Naive thymus-derived CD8-positive, alpha-beta T cell (primary cell): ENCODE measurements around the gene HMG20A. TPM values are rescaled to one million over a fixed set of nuclear protein-coding genes. Genes with fewer than 3 reads are reported as not detected.

ENCODE experiments used
- ATAC-seq, 2 donors: fragments of 150-1000 bp; cut with Tn5 transposase in 1 of 2; sonication (Bioruptor Pico), chemical (Tn5 transposase) in 1 of 2; 1 replicate in 1 of 2; 2 replicates in 1 of 2; pipeline ENCODE4 v1.10.0; 2021; ENCODE audit warnings: mild to moderate bottlenecking in 2 of 2, moderate library complexity in 2 of 2
- POLR2A ChIA-PET: fragments of 350-600 bp; sonication (Branson Sonifier 250); formaldehyde crosslinking; loops from one replicate; lab custom pipeline; 2021; ENCODE audit warnings: antibody characterized with exemption; lab: Charles Lee
- DNase-seq, 10 donors: peaks; one replicate each; pipeline versions ENCODE4 v3.0.0 to v3.0.0-alpha.2; 2020 to 2022
- H3K27ac Mint-ChIP-seq, 10 donors: one replicate each; pipeline ENCODE4 v1.8.0; 2020 to 2022; ENCODE audit warnings: mild to moderate bottlenecking in 10 of 10, mixed read lengths in 10 of 10, moderate library complexity in 4 of 10, inconsistent platforms in 1 of 10
- H3K27me3 Mint-ChIP-seq, 5 donors: one replicate each; pipeline ENCODE4 v1.8.0; 2021 to 2022; ENCODE audit warnings: mixed read lengths in 5 of 5
- H3K36me3 Mint-ChIP-seq, 3 donors: one replicate each; pipeline ENCODE4 v1.8.0; 2020 to 2022; ENCODE audit warnings: mixed read lengths in 3 of 3, mild to moderate bottlenecking in 2 of 3, inconsistent platforms in 1 of 3
- H3K4me1 Mint-ChIP-seq, 4 donors: one replicate each; pipeline ENCODE4 v1.8.0; 2021 to 2022; ENCODE audit warnings: mixed read lengths in 4 of 4
- H3K4me3 Mint-ChIP-seq, 10 donors: one replicate each; pipeline ENCODE4 v1.8.0; 2020 to 2022; ENCODE audit warnings: mild to moderate bottlenecking in 10 of 10, mixed read lengths in 10 of 10, moderate library complexity in 6 of 10, inconsistent platforms in 1 of 10
- H3K9me3 Mint-ChIP-seq, 9 donors: one replicate each; pipeline ENCODE4 v1.8.0; 2020 to 2022; ENCODE audit warnings: mixed read lengths in 9 of 9, mild to moderate bottlenecking in 3 of 9, inconsistent platforms in 1 of 9, moderate library complexity in 1 of 9
- polyA plus RNA-seq, 3 donors: library from polyadenylated mRNA; unstranded; fragments of 300-500 nt; fragmentation: Illumina TruSeq; gene quantifications; one replicate each; pipeline ENCODE4 v1.2.3, GENCODE V29; 2021
- total RNA-seq, 8 experiments: library from RNA in 2 of 8; stranded (reverse) in 2 of 8; gene quantifications; one replicate each; pipeline ENCODE4 v1.2.3 and lab custom pipeline; 2021 to 2026

The HMG20A gene
- total RNA-seq, result 10 to 100 TPM; 57.9 to 72.4 TPM
- polyA plus RNA-seq, result 10 to 100 TPM; 28.7 to 35.7 (median 30.0) TPM
- 49.7 to 71.5 (median 56.2) reads per million in 6 experiments for total RNA-seq (lab: John Stamatoyannopoulos, UW)

DNA sequence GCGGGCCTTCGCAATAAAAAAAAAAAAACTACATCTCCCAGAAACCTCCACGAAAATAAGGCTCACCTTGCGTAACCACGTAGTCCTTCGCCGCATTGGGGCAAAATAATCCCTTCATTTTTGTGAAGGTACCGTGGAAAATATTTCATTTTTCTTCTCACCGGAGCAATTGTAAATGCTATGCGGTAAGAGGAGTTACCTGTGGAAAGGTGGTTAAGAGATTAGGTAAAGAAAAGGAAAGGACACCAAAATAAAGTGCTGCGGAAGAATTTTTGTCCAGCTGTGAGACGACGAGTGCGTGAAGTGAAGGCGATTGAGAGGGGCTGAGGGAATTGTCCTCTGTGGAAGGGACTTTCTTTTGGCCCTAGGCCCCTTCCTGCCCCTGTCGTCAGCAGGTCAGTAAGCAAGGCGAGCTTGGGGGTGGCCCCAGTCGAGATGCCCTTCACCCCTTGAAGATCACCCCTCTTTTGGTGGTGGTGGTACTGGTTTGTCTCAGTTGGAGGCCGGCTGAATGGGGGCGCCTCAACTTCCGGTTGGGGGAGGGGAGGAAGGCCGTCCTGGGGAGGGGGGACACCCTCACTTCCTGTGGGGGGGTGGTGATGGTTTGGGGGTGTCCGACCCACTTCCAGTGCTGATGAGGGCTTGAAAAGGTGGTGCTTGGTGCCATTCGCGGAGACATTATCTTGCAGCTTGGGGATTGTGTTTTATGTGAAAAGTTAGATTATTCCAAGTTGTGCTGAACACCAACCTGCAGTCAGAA is at the start of gene HMG20A:
TSS of gene HMG20A (plus strand) at position 279 of the 760 bp plus-strand sequence. CDS start 37,520 bp downstream, outside the sequence.
- DNase-seq (peak in 7 of 10 donors; percentile 17 to 84 (median 47)), ATAC-seq (peak; percentile 46 to 60)
- Mint-ChIP-seq H3K27ac (peak within 1 kb of the TSS; percentile 96 to 99 (median 98)), H3K27me3 (no peaks in the 10 kb centered on the region), H3K9me3 (no peaks in the 10 kb centered on the region), H3K4me1 (peaks cover 25 to 63% (median 49%) of the 10 kb centered on the region in 4 donors), H3K36me3 (peaks cover 0 to 3% (median 0%) of the 10 kb centered on the region in 3 donors), H3K4me3 (peak within 1 kb of the TSS; percentile 94 to 100 (median 97))
- POLR2A ChIA-PET, result interaction anchor here (0.8 to 1.9 kb wide), 5 partner anchors 11 to 490 kb away, joined by 3 to 7 read pairs (median 4); partner anchors contain the start of genes RCN2 and TSPAN3

- ATAC-seq, result no peak
- Mint-ChIP-seq H3K36me3 (peaks cover 0 to 2% (median 0%) of the 10 kb centered on the region in 3 donors), H3K27me3 (no peaks in the 10 kb centered on the region), H3K4me3 (no peak overlapping the region), H3K4me1 (peaks cover 5 to 8% (median 6%) of the 10 kb centered on the region in 4 donors), H3K9me3 (peaks cover 0 to 1% (median 0%) of the 10 kb centered on the region in 9 donors), H3K27ac (no peak overlapping the region)
- POLR2A ChIA-PET, result no interaction called here
- DNase-seq, result no peak
Measured at GRCh38 chr15:77371850-77372563, 48.7 kb upstream of the HMG20A start.

DNA sequence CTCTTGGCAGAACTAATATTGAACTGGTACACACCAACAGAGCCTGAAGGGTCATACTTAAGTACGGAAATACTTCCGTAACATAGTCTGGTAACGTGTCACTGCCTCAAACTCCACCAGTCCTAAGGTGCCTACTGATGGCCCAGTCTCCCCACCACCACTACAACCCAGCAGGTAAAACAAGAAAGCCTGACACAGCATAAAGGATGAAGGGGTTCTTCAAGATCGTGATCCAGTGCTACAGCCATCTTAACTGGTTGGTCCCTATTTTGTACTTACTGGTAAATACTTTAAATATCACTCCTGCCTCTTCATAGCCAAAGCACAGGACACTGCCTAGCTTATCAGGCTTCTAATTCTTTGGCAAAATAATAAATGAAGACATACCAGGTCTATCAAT is 47.2 kb upstream of the HMG20A start:
- POLR2A ChIA-PET, result no interaction called here
- Mint-ChIP-seq H3K27me3 (no peaks in the 10 kb centered on the region), H3K27ac (no peak overlapping the region), H3K4me3 (no peak overlapping the region), H3K9me3 (peaks cover 0 to 1% (median 0%) of the 10 kb centered on the region in 9 donors), H3K36me3 (peaks cover 0 to 2% (median 0%) of the 10 kb centered on the region in 3 donors), H3K4me1 (peaks cover 5 to 8% (median 6%) of the 10 kb centered on the region in 4 donors)
- no peak for ATAC-seq
- DNase-seq, result no peak

DNA sequence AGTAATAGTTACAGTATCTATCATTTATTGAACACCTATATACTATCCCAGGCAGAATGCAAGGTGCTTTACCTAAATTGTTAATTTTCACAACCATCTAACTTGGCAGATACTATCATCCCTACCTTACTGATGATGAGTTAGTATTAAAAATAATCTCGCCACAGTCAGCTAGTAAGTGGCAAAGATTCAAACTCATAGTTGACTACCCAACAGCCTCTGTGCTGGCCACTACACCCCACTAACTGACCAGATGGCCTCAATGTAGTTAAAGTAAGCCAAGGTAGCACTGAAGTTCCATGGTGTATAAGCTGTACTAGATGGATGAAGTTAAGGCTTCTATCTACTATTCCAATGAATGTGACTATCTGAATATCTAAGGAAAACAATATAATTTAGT is 45.6 kb upstream of the HMG20A start:
- POLR2A ChIA-PET, result no interaction called here
- DNase-seq (no peak), ATAC-seq (no peak)
- Mint-ChIP-seq H3K36me3 (peaks cover 0 to 2% (median 0%) of the 10 kb centered on the region in 3 donors), H3K27me3 (no peaks in the 10 kb centered on the region), H3K9me3 (peaks cover 0 to 1% (median 0%) of the 10 kb centered on the region in 9 donors), H3K4me3 (no peak overlapping the region), H3K27ac (no peak overlapping the region), H3K4me1 (peaks cover 1 to 7% (median 3%) of the 10 kb centered on the region in 4 donors)

GRCh38 chr15:77376770-77377169 is 43.9 kb upstream of the HMG20A start:
- Mint-ChIP-seq H3K36me3 (peaks cover 0 to 2% (median 0%) of the 10 kb centered on the region in 3 donors), H3K27ac (no peak overlapping the region)

GRCh38 chr15:77380033-77380432 is 40.7 kb upstream of the HMG20A start:
- no peak overlapping the region for H3K4me3 Mint-ChIP-seq
- H3K27ac Mint-ChIP-seq, result no peak overlapping the region
- no peaks in the 10 kb centered on the region for H3K9me3 Mint-ChIP-seq
- H3K4me1 Mint-ChIP-seq, result peaks cover 4 to 15% (median 14%) of the 10 kb centered on the region in 4 donors
- POLR2A ChIA-PET, result no interaction called here
- DNase-seq, result no peak
- H3K36me3 Mint-ChIP-seq, result no peaks in the 10 kb centered on the region
- no peak for ATAC-seq
- no peaks in the 10 kb centered on the region for H3K27me3 Mint-ChIP-seq

More at GRCh38 chr15:77376770-77377169, 43.9 kb upstream of the HMG20A start:
- Mint-ChIP-seq H3K9me3 (peaks cover 0 to 1% (median 0%) of the 10 kb centered on the region in 9 donors), H3K27me3 (no peaks in the 10 kb centered on the region), H3K4me3 (no peak overlapping the region), H3K4me1 (peaks cover 0 to 7% (median 3%) of the 10 kb centered on the region in 4 donors)
- no peak for DNase-seq
- POLR2A ChIA-PET, result no interaction called here
- ATAC-seq, result no peak

- POLR2A ChIA-PET, result no interaction called here
- Mint-ChIP-seq H3K27me3 (no peaks in the 10 kb centered on the region), H3K9me3 (no peaks in the 10 kb centered on the region), H3K4me1 (peaks cover 4 to 17% (median 14%) of the 10 kb centered on the region in 4 donors), H3K27ac (no peak overlapping the region), H3K36me3 (no peaks in the 10 kb centered on the region), H3K4me3 (no peak overlapping the region)
- ATAC-seq (no peak), DNase-seq (no peak)
Measured at GRCh38 chr15:77384086-77384485, 36.6 kb upstream of the HMG20A start.

GRCh38 chr15:77384589-77385359 is 35.9 kb upstream of the HMG20A start:
- H3K27me3 Mint-ChIP-seq, result no peaks in the 10 kb centered on the region
- no peak for ATAC-seq
- no peak for DNase-seq
- POLR2A ChIA-PET, result interaction anchor here (0.6 kb wide), 1 partner anchor 809 kb away, joined by 3 read pairs; no protein-coding TSS in a partner anchor
- no peak overlapping the region for H3K4me3 Mint-ChIP-seq
- peaks cover 4 to 17% (median 13%) of the 10 kb centered on the region in 4 donors for H3K4me1 Mint-ChIP-seq
- H3K36me3 Mint-ChIP-seq, result no peaks in the 10 kb centered on the region
- no peak overlapping the region for H3K27ac Mint-ChIP-seq
- H3K9me3 Mint-ChIP-seq, result no peaks in the 10 kb centered on the region

GRCh38 chr15:77386626-77387025 is 34.1 kb upstream of the HMG20A start:
- Mint-ChIP-seq H3K4me3 (no peak overlapping the region), H3K4me1 (peaks cover 6 to 20% (median 13%) of the 10 kb centered on the region in 4 donors), H3K27me3 (no peaks in the 10 kb centered on the region), H3K27ac (no peak overlapping the region), H3K9me3 (no peaks in the 10 kb centered on the region), H3K36me3 (no peaks in the 10 kb centered on the region)
- POLR2A ChIA-PET, result no interaction called here
- no peak for DNase-seq
- ATAC-seq, result no peak

DNA sequence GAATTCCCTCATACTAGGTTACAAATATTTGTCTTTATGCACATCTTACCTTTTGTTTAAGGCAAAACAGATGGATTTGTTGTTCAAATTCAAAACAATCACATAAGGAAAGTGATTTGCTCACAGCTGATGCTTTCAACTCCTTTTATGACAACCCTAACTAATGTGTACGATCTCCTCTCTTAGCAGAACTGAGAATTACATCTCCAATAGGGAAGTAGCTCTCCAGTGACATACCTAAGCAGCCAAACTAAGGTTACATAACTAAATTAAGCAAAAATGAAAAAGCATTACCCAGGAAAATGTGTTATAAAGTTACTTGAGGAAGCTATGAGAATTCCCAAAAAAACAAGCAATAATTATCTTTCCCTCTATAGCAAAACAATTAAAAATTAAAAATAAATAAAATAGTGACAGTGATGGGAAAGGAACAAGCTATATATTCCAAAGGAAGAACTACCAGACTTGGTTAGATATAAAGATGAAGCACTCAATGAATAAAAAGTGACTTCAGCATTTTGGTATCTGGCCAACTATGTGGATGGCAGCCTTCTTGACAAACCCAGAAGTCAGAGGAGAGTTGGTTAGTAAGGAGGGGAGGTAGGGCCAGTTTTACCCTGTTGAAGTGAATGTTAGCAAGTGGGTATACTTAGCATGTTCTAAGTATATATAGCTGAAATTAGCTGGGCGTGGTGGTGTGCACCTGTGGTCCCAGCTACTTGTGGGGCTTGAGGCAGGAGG is 33.2 kb upstream of the HMG20A start:
- no peak for ATAC-seq
- POLR2A ChIA-PET, result no interaction called here
- Mint-ChIP-seq H3K36me3 (peaks cover 0 to 2% (median 0%) of the 10 kb centered on the region in 3 donors), H3K27ac (no peak overlapping the region), H3K4me1 (peaks cover 3 to 21% (median 8%) of the 10 kb centered on the region in 4 donors), H3K4me3 (no peak overlapping the region), H3K27me3 (no peaks in the 10 kb centered on the region), H3K9me3 (no peaks in the 10 kb centered on the region)
- no peak for DNase-seq

DNA sequence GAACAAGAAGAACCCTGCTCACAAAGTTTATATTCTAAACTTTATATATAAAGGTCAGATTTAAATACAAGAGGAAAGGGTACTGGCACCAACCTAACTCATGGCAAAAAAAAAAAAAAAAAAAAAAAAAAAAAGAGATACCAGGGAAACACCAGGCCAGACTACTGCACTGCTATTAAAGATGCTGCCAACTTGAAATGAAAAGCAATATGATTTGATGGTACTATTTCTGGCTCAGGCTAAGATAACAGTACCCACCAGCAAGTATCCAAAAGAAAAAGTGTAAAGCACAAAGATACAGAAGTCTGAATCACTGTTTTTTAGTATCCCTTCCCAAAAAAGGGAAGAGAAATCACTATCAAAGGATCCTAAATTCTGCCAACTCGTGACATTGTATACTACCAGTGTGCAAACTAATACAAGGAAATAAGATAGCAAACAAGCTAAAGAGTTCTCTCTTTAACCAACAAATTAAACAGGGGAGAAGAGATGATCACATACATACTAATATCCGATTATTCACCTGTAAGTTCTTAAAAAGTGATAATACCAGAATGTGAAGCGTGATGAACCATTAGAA is 29.2 kb upstream of the HMG20A start:
- Mint-ChIP-seq H3K9me3 (peaks cover 1 to 22% (median 17%) of the 10 kb centered on the region in 9 donors), H3K4me1 (peaks cover 0 to 7% (median 1%) of the 10 kb centered on the region in 4 donors), H3K36me3 (peaks cover 0 to 28% (median 14%) of the 10 kb centered on the region in 3 donors), H3K4me3 (no peak overlapping the region), H3K27me3 (no peaks in the 10 kb centered on the region), H3K27ac (no peak overlapping the region)
- POLR2A ChIA-PET, result no interaction called here
- no peak for ATAC-seq
- DNase-seq, result no peak
